RWPE2 (cell line): ENCODE measurements around the gene DAD1.

ENCODE experiments used
- ATAC-seq: fragments of 200-7000 bp; cut with Tn5 transposase; 3 replicates; pipeline ENCODE4 v1.9.1; 2021; ENCODE audit warnings: low read depth
- DNase-seq: peaks from one replicate; pipeline ENCODE4 v3.0.0-alpha.2; 2020; ENCODE audit warnings: low spot score
- H3K27ac ChIP-seq: fragments of 450-650 bp; 2 replicates; pipeline ENCODE4 v1.5.1; 2017; ENCODE audit warnings: mild to moderate bottlenecking; ENCODE audit not compliant: poor library complexity, severe bottlenecking
- H3K27me3 ChIP-seq: fragments of 250-450 bp; sonication (Bioruptor Pico); 2 replicates; pipeline ENCODE4 v1.5.1; 2021; ENCODE audit warnings: mild to moderate bottlenecking, moderate library complexity; ENCODE audit not compliant: insufficient read depth, poor library complexity, severe bottlenecking
- H3K36me3 ChIP-seq: fragments of 250-450 bp; sonication (Bioruptor Pico); 2 replicates; pipeline ENCODE4 v1.5.1; 2020; ENCODE audit warnings: low read depth, mild to moderate bottlenecking, moderate library complexity
- H3K4me1 ChIP-seq: fragments of 250-450 bp; sonication (Bioruptor Pico); 2 replicates; pipeline ENCODE4 v1.5.1; 2021; ENCODE audit warnings: mild to moderate bottlenecking, moderate library complexity; ENCODE audit not compliant: insufficient read depth, poor library complexity, severe bottlenecking
- H3K4me3 ChIP-seq: fragments of 250-450 bp; sonication (Bioruptor Pico); 2 replicates; pipeline ENCODE4 v1.5.1; 2021; ENCODE audit warnings: mild to moderate bottlenecking, moderate library complexity; ENCODE audit not compliant: severe bottlenecking
- H3K9me3 ChIP-seq: fragments of 250-450 bp; sonication (Bioruptor Pico); 2 replicates; pipeline ENCODE4 v1.5.1; 2021; ENCODE audit warnings: mild to moderate bottlenecking, moderate library complexity; ENCODE audit not compliant: severe bottlenecking
- CTCF ChIP-seq: fragments of 450-650 bp; IDR thresholded peaks from one replicate; pipeline ENCODE4 v1.5.1; 2017; ENCODE audit warnings: mild to moderate bottlenecking, moderate library complexity; ENCODE audit not compliant: poor library complexity, severe bottlenecking

The DAD1 gene

GRCh38 chr14:22530127-22530526 lies 58.9 kb downstream of the DAD1 start:
- TF ChIP-seq CTCF: no peak
- peaks cover 9% of the 10 kb centered on the region for H3K4me1 ChIP-seq
- H3K27me3 ChIP-seq: no peaks in the 10 kb centered on the region
- no peak overlapping the region for H3K27ac ChIP-seq
- no peaks in the 10 kb centered on the region for H3K36me3 ChIP-seq
- H3K4me3 ChIP-seq: no peak overlapping the region
- ATAC-seq (no peak), DNase-seq (no peak)
- H3K9me3 ChIP-seq: no peaks in the 10 kb centered on the region

DNA sequence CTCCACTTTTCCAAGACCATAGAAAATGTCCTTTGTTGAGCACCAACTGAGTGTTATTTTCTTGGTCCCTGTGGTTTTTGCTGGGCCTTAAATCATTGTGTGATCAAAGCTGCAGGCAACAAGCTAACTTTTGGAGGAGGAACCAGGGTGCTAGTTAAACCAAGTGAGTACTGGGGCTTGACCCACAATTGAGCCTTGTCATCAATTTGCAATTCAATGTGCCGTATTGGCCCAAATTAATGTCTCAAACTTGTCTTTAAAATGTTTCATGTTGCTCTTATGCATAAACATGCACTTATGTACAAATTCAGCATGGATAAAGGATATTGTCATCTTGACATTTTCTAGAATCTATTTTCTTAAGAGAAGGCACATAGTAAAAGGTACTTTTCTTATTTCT lies 62.3 kb downstream of the DAD1 start:
- DNase-seq (no peak), ATAC-seq (no peak)
- no peak for TF ChIP-seq CTCF
- no peaks in the 10 kb centered on the region for H3K36me3 ChIP-seq
- no peaks in the 10 kb centered on the region for H3K27me3 ChIP-seq
- H3K4me1 ChIP-seq: peaks cover 8% of the 10 kb centered on the region
- no peaks in the 10 kb centered on the region for H3K9me3 ChIP-seq
- H3K27ac ChIP-seq: no peak overlapping the region
- no peak overlapping the region for H3K4me3 ChIP-seq

DNA sequence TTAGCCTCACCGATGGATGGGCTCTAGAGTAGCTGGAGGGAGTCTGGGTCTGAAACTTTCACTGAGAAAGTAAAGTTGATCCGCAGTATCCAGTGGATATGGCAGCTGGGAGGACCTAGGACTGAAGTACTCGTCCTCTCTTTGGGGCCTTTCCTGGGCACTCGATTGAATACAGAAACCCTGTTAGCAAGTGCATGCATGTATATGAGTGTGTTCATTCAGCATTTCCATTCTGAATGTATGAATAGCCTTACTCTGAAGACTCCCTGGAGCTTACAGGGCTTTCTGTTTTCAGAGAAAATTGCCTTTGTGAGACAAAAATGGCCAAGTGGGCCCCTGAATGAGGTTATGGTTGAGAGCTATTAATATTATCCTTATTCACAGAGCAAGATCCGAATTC lies 62.8 kb downstream of the DAD1 start:
- no peak overlapping the region for H3K4me3 ChIP-seq
- DNase-seq: no peak
- TF ChIP-seq CTCF: no peak

DNA sequence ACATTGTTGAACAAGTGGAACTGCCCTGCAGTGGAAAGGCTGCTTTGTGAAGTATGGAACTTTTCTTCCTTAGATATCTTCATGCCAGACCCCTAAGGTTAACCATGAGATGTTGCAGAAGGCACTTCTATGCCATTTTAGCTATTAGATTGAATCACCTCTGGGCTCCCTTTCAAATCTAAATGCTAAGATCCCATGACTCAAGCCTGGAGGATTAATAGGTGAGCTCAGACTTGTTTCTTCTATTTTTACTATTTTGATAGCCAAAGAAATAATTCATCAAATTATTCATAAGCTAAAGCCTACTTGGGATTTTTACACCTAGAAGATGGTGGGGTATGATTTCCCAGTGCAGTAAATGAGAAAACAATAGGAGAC lies 64.3 kb downstream of the DAD1 start:
- no peaks in the 10 kb centered on the region for H3K27me3 ChIP-seq
- H3K36me3 ChIP-seq: no peaks in the 10 kb centered on the region
- H3K27ac ChIP-seq: no peak overlapping the region
- peaks cover 22% of the 10 kb centered on the region for H3K4me1 ChIP-seq
- no peak for TF ChIP-seq CTCF
- DNase-seq (no peak), ATAC-seq (peak; percentile 71)
- no peak overlapping the region for H3K4me3 ChIP-seq
- H3K9me3 ChIP-seq: no peaks in the 10 kb centered on the region

More for the DNA sequence above, 62.8 kb downstream of the DAD1 start:
- ATAC-seq: no peak
- no peaks in the 10 kb centered on the region for H3K27me3 ChIP-seq
- H3K27ac ChIP-seq: no peak overlapping the region
- H3K4me1 ChIP-seq: peaks cover 8% of the 10 kb centered on the region
- H3K36me3 ChIP-seq: no peaks in the 10 kb centered on the region
- H3K9me3 ChIP-seq: no peaks in the 10 kb centered on the region

- Histone ChIP-seq H3K9me3 (no peaks in the 10 kb centered on the region), H3K4me1 (peaks cover 27% of the 10 kb centered on the region), H3K4me3 (no peak overlapping the region), H3K36me3 (no peaks in the 10 kb centered on the region), H3K27me3 (no peaks in the 10 kb centered on the region), H3K27ac (no peak overlapping the region)
- TF ChIP-seq CTCF: no peak
- no peak for DNase-seq
- no peak for ATAC-seq
These were observed 64.8 kb downstream of the DAD1 start for GRCh38 chr14:22524115-22524783.
